DND-41 (cell line): Measurements from ENCODE around the gene KANSL1.

ENCODE experiments used
- ATAC-seq: fragments of 200-7000 bp; cut with Tn5 transposase; 3 replicates; pipeline ENCODE4 v1.9.1; 2021; ENCODE audit warnings: low read depth; ENCODE audit not compliant: insufficient read depth
- DNase-seq: peaks from one replicate; pipeline ENCODE4 v3.0.0-alpha.2; 2020
- H2AFZ ChIP-seq: 2 replicates; pipeline ENCODE4 v1.6.0; 2012; ENCODE audit warnings: low read depth, low read length
- H3K27ac ChIP-seq: 2 replicates; pipeline ENCODE4 v1.5.1; 2012; ENCODE audit warnings: low read length, inconsistent platforms
- H3K27me3 ChIP-seq: fragments of 200-600 bp; sonication (generic); 2 replicates; pipeline ENCODE4 v1.6.0; 2012; ENCODE audit warnings: low read length, mild to moderate bottlenecking, inconsistent platforms; ENCODE audit not compliant: insufficient read depth, poor library complexity
- H3K36me3 ChIP-seq: 2 replicates; pipeline ENCODE4 v1.5.1; 2012; ENCODE audit warnings: low read length, inconsistent platforms; ENCODE audit not compliant: insufficient read depth
- H3K4me1 ChIP-seq: 2 replicates; pipeline ENCODE4 v1.5.1; 2012; ENCODE audit warnings: mild to moderate bottlenecking, low read length; ENCODE audit not compliant: insufficient read depth
- H3K4me2 ChIP-seq: 2 replicates; pipeline ENCODE4 v1.6.0; 2012; ENCODE audit warnings: mild to moderate bottlenecking, moderate library complexity, low read length, inconsistent platforms; ENCODE audit not compliant: insufficient read depth
- H3K4me3 ChIP-seq, 2 experiments: fragments of 200-600 bp in 1 of 2; shearing (Covaris generic) in 1 of 2; 2 replicates each; pipeline ENCODE4 v1.5.1; 2012 to 2016; ENCODE audit warnings: inconsistent platforms in 2 of 2, low read length in 2 of 2, mild to moderate bottlenecking in 2 of 2, low read depth in 1 of 2, moderate library complexity in 1 of 2
- H3K79me2 ChIP-seq: 2 replicates; pipeline ENCODE4 v1.6.0; 2012; ENCODE audit warnings: low read length, inconsistent platforms; ENCODE audit not compliant: insufficient read depth
- H3K9ac ChIP-seq: 2 replicates; pipeline ENCODE4 v1.6.0; 2012; ENCODE audit warnings: low read depth, mild to moderate bottlenecking, inconsistent platforms, low read length, moderate library complexity
- H3K9me3 ChIP-seq: 2 replicates; pipeline ENCODE4 v1.5.1; 2012; ENCODE audit warnings: low read length, moderate library complexity, mild to moderate bottlenecking, inconsistent platforms; ENCODE audit not compliant: insufficient read depth, severe bottlenecking
- H4K20me1 ChIP-seq: 2 replicates; pipeline ENCODE4 v1.6.0; 2012; ENCODE audit warnings: low read length; ENCODE audit not compliant: insufficient read depth
- CTCF ChIP-seq: IDR thresholded peaks from 2 replicates; pipeline ENCODE4 v1.5.1; 2012; ENCODE audit warnings: borderline replicate concordance, low read length, moderate library complexity, mild to moderate bottlenecking; ENCODE audit not compliant: poor library complexity, severe bottlenecking; ENCODE audit errors: extremely low read depth
- EZH2 ChIP-seq: IDR thresholded peaks from 3 replicates; pipeline ENCODE4 v1.6.1; 2012; ENCODE audit warnings: borderline replicate concordance, low read depth, mild to moderate bottlenecking, moderate library complexity, low read length, inconsistent platforms; ENCODE audit not compliant: severe bottlenecking

KANSL1 gene

DNA sequence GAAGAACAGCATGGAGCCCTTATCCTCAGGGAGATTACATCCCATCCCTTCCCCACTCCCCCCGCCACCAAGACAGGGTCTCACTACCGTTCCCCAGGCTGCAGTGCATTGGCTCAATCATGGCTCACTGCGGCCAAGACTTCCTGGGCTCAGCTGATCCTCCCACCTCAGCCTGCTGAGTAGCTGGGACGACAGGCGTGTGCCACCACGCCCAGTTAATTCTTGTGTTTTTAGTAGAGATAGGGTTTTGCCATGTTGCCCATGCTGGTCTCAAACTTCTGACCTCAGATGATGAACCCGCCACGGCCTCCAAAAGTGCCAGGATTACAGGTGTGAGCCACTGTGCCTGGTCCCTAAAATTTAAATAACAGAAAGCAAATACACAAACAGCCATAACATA lies 145.4 kb downstream of the KANSL1 start:
- TF ChIP-seq EZH2 (no peak), CTCF (no peak)
- H3K9ac ChIP-seq: no peak overlapping the region
- H3K36me3 ChIP-seq: peaks cover 93% of the 10 kb centered on the region
- peaks cover 39% of the 10 kb centered on the region; the same call in 1 of the 2 replicates for H3K79me2 ChIP-seq
- no peak overlapping the region for H3K4me2 ChIP-seq
- H3K9me3 ChIP-seq: no peaks in the 10 kb centered on the region
- no peak for DNase-seq
- H3K4me1 ChIP-seq: no peaks in the 10 kb centered on the region
- no peak for ATAC-seq
- H3K4me3 ChIP-seq: no peak overlapping the region
- H3K27ac ChIP-seq: no peak overlapping the region
- H4K20me1 ChIP-seq: peaks cover 16% of the 10 kb centered on the region
- no peak overlapping the region for H2AFZ ChIP-seq
- H3K27me3 ChIP-seq: no peaks in the 10 kb centered on the region

GRCh38 chr17:46047398-46047797 lies 145.8 kb downstream of the KANSL1 start:
- H2AFZ ChIP-seq: no peak overlapping the region
- H3K9me3 ChIP-seq: no peaks in the 10 kb centered on the region
- ATAC-seq (no peak), DNase-seq (no peak)
- TF ChIP-seq EZH2 (no peak), CTCF (no peak)
- H4K20me1 ChIP-seq: peaks cover 16% of the 10 kb centered on the region
- H3K79me2 ChIP-seq: peaks cover 38% of the 10 kb centered on the region; the same call in 1 of the 2 replicates
- H3K27ac ChIP-seq: no peak overlapping the region
- no peak overlapping the region for H3K4me3 ChIP-seq
- H3K4me2 ChIP-seq: no peak overlapping the region
- no peaks in the 10 kb centered on the region for H3K4me1 ChIP-seq
- H3K9ac ChIP-seq: no peak overlapping the region
- no peaks in the 10 kb centered on the region for H3K27me3 ChIP-seq
- peaks cover 97% of the 10 kb centered on the region for H3K36me3 ChIP-seq

- Histone ChIP-seq H3K27ac (no peak overlapping the region), H2AFZ (no peak overlapping the region), H3K27me3 (no peaks in the 10 kb centered on the region), H3K79me2 (peaks cover 37% of the 10 kb centered on the region; the same call in 1 of the 2 replicates), H3K9ac (no peak overlapping the region), H3K4me2 (no peak overlapping the region), H3K9me3 (no peaks in the 10 kb centered on the region), H3K4me1 (no peaks in the 10 kb centered on the region), H4K20me1 (peaks cover 13% of the 10 kb centered on the region), H3K4me3 (no peak overlapping the region), H3K36me3 (peaks cover 97% of the 10 kb centered on the region)
- no peak for ATAC-seq
- no peak for TF ChIP-seq EZH2
- no peak for TF ChIP-seq CTCF
- no peak for DNase-seq
Observed at GRCh38 chr17:46046957-46047356, 146.3 kb downstream of the KANSL1 start.

DNA sequence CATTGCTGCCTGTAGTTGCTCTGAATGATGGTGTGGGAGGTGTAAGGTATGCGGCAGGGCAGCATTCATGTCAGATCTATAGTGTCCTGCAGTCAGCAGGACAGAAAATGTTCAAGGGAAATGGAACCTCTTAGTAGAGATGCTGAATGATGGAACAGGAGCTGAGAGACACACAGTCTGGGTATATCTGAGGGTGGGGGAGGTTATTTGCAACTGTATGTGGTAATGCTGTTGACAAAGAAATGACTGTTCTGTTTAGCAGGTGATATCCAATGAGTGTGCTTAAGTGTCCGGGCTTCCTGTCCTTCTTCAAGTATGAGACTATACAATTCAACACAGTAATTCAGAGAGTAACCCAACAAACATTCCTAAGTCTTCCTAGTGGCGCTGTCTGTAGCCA lies 147.6 kb downstream of the KANSL1 start:
- TF ChIP-seq EZH2 (no peak), CTCF (no peak)
- no peak overlapping the region for H3K4me3 ChIP-seq

More for the DNA sequence above, 147.6 kb downstream of the KANSL1 start:
- peaks cover 29% of the 10 kb centered on the region; the same call in 1 of the 2 replicates for H3K79me2 ChIP-seq
- H2AFZ ChIP-seq: no peak overlapping the region
- no peaks in the 10 kb centered on the region for H3K9me3 ChIP-seq
- no peaks in the 10 kb centered on the region for H3K4me1 ChIP-seq
- H3K4me2 ChIP-seq: no peak overlapping the region
- H3K27me3 ChIP-seq: no peaks in the 10 kb centered on the region
- H4K20me1 ChIP-seq: peaks cover 10% of the 10 kb centered on the region; the same call in 1 of the 2 replicates
- DNase-seq: no peak
- no peak for ATAC-seq
- no peak overlapping the region for H3K27ac ChIP-seq
- no peak overlapping the region for H3K9ac ChIP-seq
- peaks cover 96% of the 10 kb centered on the region for H3K36me3 ChIP-seq
